GM12892 (cell line): Measurements from ENCODE around the gene ST7.
"Not testable (repeated sequence)": the region's sequence is repeated elsewhere in the genome, so short reads cannot be mapped to it uniquely, and the experiment has no call there.

Experiments used
- POLR2A ChIP-seq: IDR thresholded peaks from 2 replicates; pipeline ENCODE4 v1.6.1; 2011; ENCODE audit warnings: low read depth, low read length, control low read depth
- POLR2AphosphoS5 ChIP-seq: IDR thresholded peaks from 2 replicates; pipeline ENCODE4 v1.6.1; 2011; ENCODE audit warnings: low read depth, low read length, control low read depth

GRCh38 chr7:116971153-116971552, 17.9 kb downstream of the ST7 start:
- not testable (repeated sequence) for TF ChIP-seq POLR2AphosphoS5, POLR2A
